WI38 (cell line): Measurements from ENCODE around the gene PACC1.

ENCODE experiments used
- H3K4me3 ChIP-seq: 2 replicates; pipeline ENCODE4 v1.5.1; 2011; ENCODE audit warnings: low read depth, mild to moderate bottlenecking, control low read depth, low read length
- TF ChIP-seq, protein P1 (sequence below): IDR thresholded peaks from 2 replicates; pipeline ENCODE4 v1.5.1; 2012; ENCODE audit warnings: low read depth, mild to moderate bottlenecking, control low read depth, low read length

PACC1 gene

DNA sequence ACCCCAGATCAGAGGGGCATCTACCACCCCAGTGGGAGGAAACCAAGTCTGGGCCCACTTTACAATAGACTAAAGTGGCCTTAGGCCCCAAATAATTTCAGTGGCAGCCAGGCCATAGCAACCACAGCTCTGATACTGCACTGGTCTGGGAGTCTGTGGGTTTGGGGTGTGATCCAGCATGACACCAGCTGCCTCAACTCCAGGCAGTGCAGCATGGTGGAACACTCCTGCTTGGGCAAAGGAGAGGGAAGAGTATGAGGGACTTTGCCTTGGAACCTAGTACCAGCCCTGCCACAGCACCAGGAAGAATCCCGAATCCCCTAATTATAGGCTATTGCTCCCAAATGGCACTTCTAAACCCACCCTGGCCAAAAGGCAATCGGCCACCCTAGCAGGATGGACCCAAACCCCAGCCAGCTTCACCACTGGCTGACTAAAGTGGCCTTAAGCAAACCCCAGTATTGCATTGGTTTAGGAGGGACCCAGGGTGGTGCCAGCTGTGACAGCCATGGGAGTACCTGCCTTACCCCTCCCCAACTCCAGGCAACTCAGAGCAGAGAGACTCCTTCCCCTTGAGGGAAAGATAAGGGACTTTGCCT lies 47.1 kb downstream of the PACC1 start:
- TF ChIP-seq, protein P1, sequence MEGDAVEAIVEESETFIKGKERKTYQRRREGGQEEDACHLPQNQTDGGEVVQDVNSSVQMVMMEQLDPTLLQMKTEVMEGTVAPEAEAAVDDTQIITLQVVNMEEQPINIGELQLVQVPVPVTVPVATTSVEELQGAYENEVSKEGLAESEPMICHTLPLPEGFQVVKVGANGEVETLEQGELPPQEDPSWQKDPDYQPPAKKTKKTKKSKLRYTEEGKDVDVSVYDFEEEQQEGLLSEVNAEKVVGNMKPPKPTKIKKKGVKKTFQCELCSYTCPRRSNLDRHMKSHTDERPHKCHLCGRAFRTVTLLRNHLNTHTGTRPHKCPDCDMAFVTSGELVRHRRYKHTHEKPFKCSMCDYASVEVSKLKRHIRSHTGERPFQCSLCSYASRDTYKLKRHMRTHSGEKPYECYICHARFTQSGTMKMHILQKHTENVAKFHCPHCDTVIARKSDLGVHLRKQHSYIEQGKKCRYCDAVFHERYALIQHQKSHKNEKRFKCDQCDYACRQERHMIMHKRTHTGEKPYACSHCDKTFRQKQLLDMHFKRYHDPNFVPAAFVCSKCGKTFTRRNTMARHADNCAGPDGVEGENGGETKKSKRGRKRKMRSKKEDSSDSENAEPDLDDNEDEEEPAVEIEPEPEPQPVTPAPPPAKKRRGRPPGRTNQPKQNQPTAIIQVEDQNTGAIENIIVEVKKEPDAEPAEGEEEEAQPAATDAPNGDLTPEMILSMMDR: no peak
- no peak overlapping the region for H3K4me3 ChIP-seq

DNA sequence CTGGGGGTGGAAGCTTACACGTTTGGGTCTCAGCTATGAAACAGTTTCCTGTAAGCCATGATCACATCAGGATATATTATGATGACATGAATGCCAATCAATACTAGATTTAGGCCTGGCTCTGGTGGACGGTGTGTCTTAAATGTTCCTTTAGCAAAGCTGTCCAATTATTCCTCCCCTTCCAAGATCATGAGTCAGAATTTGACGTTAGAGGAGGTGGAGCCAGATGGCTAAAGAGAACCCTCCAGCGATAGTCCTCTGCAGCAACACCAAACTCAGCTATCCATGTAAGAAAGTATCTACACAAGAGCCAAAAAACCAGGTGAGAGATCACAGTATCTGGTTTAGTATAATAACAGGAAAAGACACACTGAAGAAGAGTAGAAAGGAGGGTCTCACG lies 47.8 kb downstream of the PACC1 start:
- TF ChIP-seq, protein P1: no peak
- no peak overlapping the region for H3K4me3 ChIP-seq

DNA sequence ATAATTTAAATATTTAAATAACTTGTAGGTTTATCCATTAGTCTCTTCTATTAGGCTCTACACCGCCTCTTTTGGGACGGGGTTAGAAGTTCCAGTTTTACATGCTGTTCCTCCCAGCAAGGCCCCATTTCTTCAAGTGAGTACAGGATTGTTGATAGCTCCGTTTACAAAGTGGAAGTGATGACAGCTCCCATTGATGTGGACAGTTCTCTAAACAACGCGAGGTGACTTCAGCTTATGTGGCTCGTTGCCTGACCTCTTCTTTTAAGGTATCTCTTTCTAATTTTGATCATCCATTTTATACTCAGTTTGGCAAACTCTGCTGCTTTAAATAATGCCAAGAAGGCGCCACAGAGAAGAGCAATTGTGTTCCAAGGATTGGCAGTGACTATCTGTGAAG lies 49.7 kb downstream of the PACC1 start:
- TF ChIP-seq, protein P1: no peak
- no peak overlapping the region for H3K4me3 ChIP-seq

DNA sequence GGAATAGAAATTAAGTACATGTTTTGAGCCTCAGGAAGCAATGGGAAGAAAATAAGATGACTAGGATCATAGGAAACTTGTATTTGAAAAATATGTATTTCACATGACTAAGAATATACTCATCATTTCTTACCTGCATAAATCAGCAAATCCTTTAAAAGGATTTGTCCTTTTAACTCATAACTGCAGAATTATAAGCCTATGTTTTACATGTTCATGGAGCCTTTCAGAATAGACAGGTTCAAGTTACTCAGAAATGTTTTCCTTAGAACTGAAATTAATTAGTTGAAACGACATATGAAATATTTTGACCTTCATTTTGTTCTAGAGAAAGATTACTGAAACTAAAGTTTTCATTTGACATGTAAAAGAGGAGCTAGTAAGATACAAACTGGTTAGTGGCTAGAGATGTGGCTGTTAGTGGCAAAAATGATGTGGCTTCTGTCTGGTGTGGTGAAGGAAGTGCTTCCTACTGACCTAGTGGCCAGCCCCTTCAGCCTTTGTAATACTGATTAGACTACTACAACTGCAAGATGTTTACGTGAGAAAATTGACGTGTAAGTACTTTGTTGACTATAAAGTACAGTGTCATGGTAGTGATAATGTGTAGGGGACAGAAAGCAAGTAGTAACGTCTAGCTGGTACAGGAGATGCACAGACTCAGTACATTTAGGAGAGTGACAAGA lies 54.7 kb downstream of the PACC1 start:
- TF ChIP-seq, protein P1: no peak

DNA sequence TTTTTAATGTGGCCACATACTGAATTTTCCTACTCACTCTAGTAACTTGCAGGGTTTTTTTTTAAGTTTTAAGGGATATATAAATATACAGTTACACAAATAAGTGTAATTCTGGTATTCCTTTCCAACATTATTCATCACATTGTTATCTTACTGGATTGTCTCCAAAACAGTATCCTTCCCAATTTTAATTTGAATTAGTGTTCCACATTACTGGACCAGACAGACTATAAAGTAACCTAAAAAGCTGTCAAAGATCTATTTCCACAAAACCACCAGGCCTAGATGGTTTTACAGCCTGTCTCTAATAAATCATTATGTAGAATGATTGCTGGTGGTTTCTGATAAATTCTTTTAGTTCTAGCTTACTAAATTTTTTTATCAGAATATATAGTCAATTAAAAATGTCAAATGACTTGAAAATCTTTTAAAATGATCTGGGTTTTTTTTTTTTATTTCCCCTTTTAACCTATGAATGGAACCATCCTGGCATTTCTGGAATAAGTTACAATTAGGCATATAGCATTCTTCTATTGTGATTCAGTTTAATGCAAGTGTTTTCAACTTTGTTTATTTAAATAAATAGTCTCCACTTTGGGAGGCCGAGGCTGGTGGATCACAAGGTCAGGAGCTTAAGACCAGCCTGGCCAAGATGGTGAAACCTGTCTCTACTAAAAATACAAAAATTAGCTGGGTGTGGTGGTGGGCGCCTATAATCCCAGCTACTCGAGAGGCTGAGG lies 59.3 kb downstream of the PACC1 start:
- TF ChIP-seq, protein P1: no peak
- H3K4me3 ChIP-seq: no peak overlapping the region

More for the DNA sequence above, 54.7 kb downstream of the PACC1 start:
- H3K4me3 ChIP-seq: no peak overlapping the region

DNA sequence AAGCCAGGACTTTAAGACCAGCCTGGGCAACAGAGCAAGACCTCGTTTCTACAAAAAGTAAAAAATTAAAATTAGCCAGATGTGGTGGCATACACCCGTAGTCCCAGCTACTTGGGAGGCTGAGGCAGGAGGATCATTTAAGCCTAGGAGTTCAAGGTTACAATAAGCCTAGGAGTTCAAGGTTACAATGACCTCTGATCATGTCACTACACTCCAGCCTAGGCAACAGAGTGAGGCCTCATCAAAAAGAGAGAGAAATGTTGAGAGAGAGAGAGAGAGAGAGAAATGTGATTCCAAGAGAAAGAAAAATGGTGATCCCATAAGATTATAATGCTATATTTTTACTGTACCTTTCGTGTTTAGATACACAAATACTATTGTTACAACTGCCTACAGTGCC lies 60.2 kb downstream of the PACC1 start:
- TF ChIP-seq, protein P1: no peak
- H3K4me3 ChIP-seq: no peak overlapping the region

DNA sequence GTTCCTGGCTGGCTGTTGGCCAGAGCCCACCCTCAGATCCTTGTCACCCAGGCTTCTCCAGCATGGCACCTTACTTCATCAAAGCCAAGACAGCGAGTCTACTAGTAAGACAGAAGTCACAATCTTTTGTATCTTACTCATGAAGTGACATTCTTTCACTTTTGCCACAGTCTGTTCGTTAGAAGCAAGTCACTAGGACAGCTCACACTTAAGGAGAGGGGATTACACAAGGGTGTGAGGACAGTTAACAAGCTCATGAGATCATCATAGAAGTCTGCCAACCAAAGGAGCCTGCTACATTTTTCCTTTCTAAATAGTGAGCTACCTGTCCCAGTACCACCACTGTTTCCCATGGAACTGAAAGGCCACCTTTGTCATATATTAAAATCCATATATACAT lies 61.5 kb downstream of the PACC1 start:
- TF ChIP-seq, protein P1: no peak
- H3K4me3 ChIP-seq: no peak overlapping the region
